Endodermal cell (in vitro differentiated cells): ENCODE data around the gene PHKG2. TPM values are rescaled to one million over a fixed set of nuclear protein-coding genes. Genes with fewer than 3 reads are reported as not detected.

Experiments used
- DNase-seq: peaks from one replicate; pipeline ENCODE4 v3.0.0-alpha.2; 2017
- H3K27ac ChIP-seq: 2 replicates; pipeline ENCODE4 v1.5.1; 2013; ENCODE audit warnings: mild to moderate bottlenecking, low read depth, low read length, moderate library complexity
- H3K27me3 ChIP-seq: 2 replicates; pipeline ENCODE4 v1.6.1; 2013; ENCODE audit warnings: mild to moderate bottlenecking, low read length, moderate library complexity; ENCODE audit not compliant: insufficient read depth, control insufficient read depth, poor library complexity, severe bottlenecking
- H3K36me3 ChIP-seq: 2 replicates; pipeline ENCODE4 v1.7.0; 2013; ENCODE audit warnings: mild to moderate bottlenecking, low read length, moderate library complexity; ENCODE audit not compliant: control insufficient read depth, insufficient read depth
- H3K4me1 ChIP-seq: one replicate; pipeline ENCODE4 v1.7.0; 2013; ENCODE audit warnings: low read length; ENCODE audit not compliant: control insufficient read depth, insufficient read depth
- H3K4me3 ChIP-seq: 2 replicates; pipeline ENCODE4 v1.5.1; 2013; ENCODE audit warnings: mild to moderate bottlenecking, low read length, moderate library complexity
- H3K9ac ChIP-seq: 2 replicates; pipeline ENCODE4 v1.6.1; 2013; ENCODE audit warnings: mild to moderate bottlenecking, low read length, moderate library complexity; ENCODE audit not compliant: poor library complexity, severe bottlenecking; ENCODE audit errors: extremely low read depth
- H3K9me3 ChIP-seq: 2 replicates; pipeline ENCODE4 v1.6.1; 2013; ENCODE audit warnings: mild to moderate bottlenecking, low read length, moderate library complexity; ENCODE audit not compliant: control insufficient read depth
- H3K27ac Mint-ChIP-seq: 2 replicates; pipeline ENCODE4 v1.8.0; 2020; ENCODE audit warnings: mixed read lengths
- H3K27me3 Mint-ChIP-seq: 2 replicates; pipeline ENCODE4 v1.8.0; 2021; ENCODE audit warnings: mild to moderate bottlenecking, mixed read lengths; ENCODE audit not compliant: insufficient read depth
- H3K36me3 Mint-ChIP-seq: 2 replicates; pipeline ENCODE4 v1.8.0; 2020; ENCODE audit warnings: low read depth, mixed read lengths
- H3K4me1 Mint-ChIP-seq: 2 replicates; pipeline ENCODE4 v1.8.0; 2020; ENCODE audit warnings: mixed read lengths
- H3K4me3 Mint-ChIP-seq: 2 replicates; pipeline ENCODE4 v1.8.0; 2020; ENCODE audit warnings: mild to moderate bottlenecking, moderate library complexity, mixed read lengths
- H3K9me3 Mint-ChIP-seq: 2 replicates; pipeline ENCODE4 v1.8.0; 2020; ENCODE audit warnings: mild to moderate bottlenecking, mixed read lengths
- CTCF ChIP-seq: fragments of 200-600 bp; sonication (generic); conservative IDR thresholded peaks from 2 replicates; pipeline ENCODE4 v1.5.0; 2021; ENCODE audit warnings: antibody characterized with exemption, mild to moderate bottlenecking
- WGBS, 2 experiments: methylation state at CpG; one replicate each; pipeline versions ENCODE4 v1.1.5 to v1.1.7; 2013; ENCODE audit warnings: missing lambda C conversion rate in 2 of 2, mixed read lengths in 1 of 2; ENCODE audit not compliant: insufficient coverage in 1 of 2, insufficient read length in 1 of 2; 5-methylcytosine and 5-hydroxymethylcytosine counted together
- total RNA-seq, 2 donors: library from RNA; stranded (reverse); fragmentation: NEBNext Ultra II Directional in 1 of 2; extraction: Animal tissue kit (Norgen Biotek cat#: 25700) in 1 of 2; gene quantifications; 2 replicates in 1 of 2; 3 replicates in 1 of 2; pipeline ENCODE4 v1.2.1, GENCODE V29; 2021

Gene PHKG2
- total RNA-seq, 2 donors from 2014 or later: 49.8 to 54.8 TPM

- Histone ChIP-seq H3K27me3 (no peaks in the 10 kb centered on the region), H3K9ac (no peak overlapping the region), H3K4me1 (peaks cover 8% of the 10 kb centered on the region), H3K36me3 (peaks cover 87% of the 10 kb centered on the region), H3K27ac (no peak overlapping the region), H3K4me3 (no peak overlapping the region), H3K9me3 (no peaks in the 10 kb centered on the region)
- Mint-ChIP-seq H3K4me3 (no peak overlapping the region), H3K36me3 (peaks cover 82% of the 10 kb centered on the region), H3K27ac (no peak overlapping the region), H3K4me1 (peaks cover 7% of the 10 kb centered on the region), H3K9me3 (no peaks in the 10 kb centered on the region), H3K27me3 (no peaks in the 10 kb centered on the region)
- DNase-seq: no peak
- TF ChIP-seq CTCF: no peak
- WGBS, 2 experiments: 91 to 93% methylated on average over 4 of the region's 4 CpGs
Measured at GRCh38 chr16:30766933-30767284, 18.7 kb downstream of the PHKG2 start.

- Histone ChIP-seq H3K9me3 (no peaks in the 10 kb centered on the region), H3K4me3 (no peak overlapping the region), H3K4me1 (peaks cover 8% of the 10 kb centered on the region), H3K9ac (no peak overlapping the region), H3K36me3 (peaks cover 97% of the 10 kb centered on the region), H3K27me3 (no peaks in the 10 kb centered on the region), H3K27ac (no peak overlapping the region)
- Mint-ChIP-seq H3K4me1 (peaks cover 5% of the 10 kb centered on the region), H3K36me3 (peaks cover 88% of the 10 kb centered on the region), H3K9me3 (no peaks in the 10 kb centered on the region), H3K27me3 (no peaks in the 10 kb centered on the region), H3K4me3 (no peak overlapping the region), H3K27ac (no peak overlapping the region)
- 95 to 99% methylated on average over 10 to 18 of the region's 18 CpGs for WGBS, 2 experiments
- DNase-seq: no peak
- no peak for TF ChIP-seq CTCF
Measured at GRCh38 chr16:30767767-30768465, 19.7 kb downstream of the PHKG2 start.

DNA sequence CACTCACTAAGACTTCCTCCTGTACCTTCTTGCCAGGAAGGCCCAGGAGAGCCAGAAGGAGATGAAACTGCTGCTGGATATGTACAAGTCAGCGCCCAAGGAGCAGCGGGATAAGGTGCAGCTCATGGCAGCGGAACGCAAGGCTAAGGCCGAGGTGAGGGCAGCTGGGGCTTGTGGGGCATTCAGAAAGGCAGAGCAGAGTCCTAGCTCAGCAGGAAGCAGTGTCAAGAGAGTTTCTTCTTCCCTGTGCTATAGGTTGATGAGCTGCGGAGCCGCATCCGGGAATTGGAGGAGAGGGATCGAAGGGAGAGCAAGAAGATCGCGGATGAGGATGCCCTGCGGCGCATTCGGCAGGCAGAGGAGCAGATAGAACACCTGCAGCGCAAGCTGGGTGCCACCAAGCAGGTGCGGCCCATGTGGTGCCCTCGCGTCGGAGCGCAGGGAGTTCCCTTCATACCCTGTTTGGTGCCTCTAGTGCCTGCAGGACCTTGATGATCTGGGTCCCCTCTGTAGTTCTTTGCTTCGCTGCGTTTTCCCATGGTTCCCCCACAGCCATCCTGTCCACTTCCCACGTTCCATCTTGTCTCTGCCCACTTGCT is 20.5 kb downstream of the PHKG2 start:
- H3K4me1 Mint-ChIP-seq: peaks cover 1% of the 10 kb centered on the region
- 93 to 96% methylated on average over 17 to 23 of the region's 23 CpGs for WGBS, 2 experiments
- peaks cover 87% of the 10 kb centered on the region for H3K36me3 Mint-ChIP-seq
- H3K9me3 ChIP-seq: no peaks in the 10 kb centered on the region
- H3K9me3 Mint-ChIP-seq: no peaks in the 10 kb centered on the region
- no peak overlapping the region for H3K4me3 ChIP-seq
- no peaks in the 10 kb centered on the region for H3K27me3 ChIP-seq
- peaks cover 1% of the 10 kb centered on the region for H3K4me1 ChIP-seq
- DNase-seq: no peak
- H3K27ac ChIP-seq: no peak overlapping the region
- no peak for TF ChIP-seq CTCF
- no peaks in the 10 kb centered on the region for H3K27me3 Mint-ChIP-seq
- H3K4me3 Mint-ChIP-seq: no peak overlapping the region
- H3K9ac ChIP-seq: no peak overlapping the region
- no peak overlapping the region for H3K27ac Mint-ChIP-seq
- H3K36me3 ChIP-seq: peaks cover 94% of the 10 kb centered on the region
